Keratinocyte (primary cell): Measurements from ENCODE around the gene ALOX5AP. TPM values are rescaled to one million over a fixed set of nuclear protein-coding genes. Genes with fewer than 3 reads are reported as not detected.

ENCODE experiments used
- DNase-seq: peaks from one replicate; pipeline ENCODE4 v3.0.0-alpha.2; 2011; ENCODE audit warnings: low read depth, missing footprints, low spot score
- FAIRE-seq: peaks from 2 replicates; lab custom pipeline; 2011; peaks lifted over from hg19 to GRCh38; lab: Jason Lieb, UNC
- H2AFZ ChIP-seq: 2 replicates; pipeline ENCODE4 v1.6.0; 2012; ENCODE audit warnings: low read length, control low read depth, inconsistent platforms; ENCODE audit not compliant: control insufficient read depth
- H3K27ac ChIP-seq: 2 replicates; pipeline ENCODE4 v1.5.1; 2011; ENCODE audit warnings: low read length; ENCODE audit not compliant: control insufficient read depth, insufficient read depth
- H3K27me3 ChIP-seq: 3 replicates; pipeline ENCODE4 v1.6.0; 2011; ENCODE audit warnings: low read length; ENCODE audit not compliant: control insufficient read depth, insufficient read depth; ENCODE audit errors: extremely low read depth
- H3K36me3 ChIP-seq, 2 experiments: 2 replicates in 1 of 2; 3 replicates in 1 of 2; pipeline ENCODE4 v1.5.1; 2011; ENCODE audit warnings: low read length in 2 of 2, mild to moderate bottlenecking in 1 of 2; ENCODE audit not compliant: control insufficient read depth in 2 of 2, insufficient read depth in 2 of 2; ENCODE audit errors: extremely low read depth in 1 of 2
- H3K4me1 ChIP-seq: 3 replicates; pipeline ENCODE4 v1.5.1; 2011; ENCODE audit warnings: low read length; ENCODE audit not compliant: control insufficient read depth, insufficient read depth; ENCODE audit errors: extremely low read depth
- H3K4me2 ChIP-seq: 3 replicates; pipeline ENCODE4 v1.6.0; 2011; ENCODE audit warnings: low read depth, low read length; ENCODE audit not compliant: control insufficient read depth, insufficient read depth; ENCODE audit errors: extremely low read depth
- H3K4me3 ChIP-seq, 3 experiments: fragments of 200-600 bp in 1 of 3; sonication (generic) in 1 of 3; 2 replicates in 2 of 3; 3 replicates in 1 of 3; pipeline ENCODE4 v1.5.1; 2011 to 2016; ENCODE audit warnings: low read length in 3 of 3, mild to moderate bottlenecking in 3 of 3, control low read depth in 2 of 3, inconsistent platforms in 1 of 3, low read depth in 1 of 3, mixed read lengths in 1 of 3, mixed run types in 1 of 3, moderate library complexity in 1 of 3; ENCODE audit not compliant: control insufficient read depth in 2 of 3, insufficient read depth in 2 of 3; ENCODE audit errors: extremely low read depth in 1 of 3
- H3K79me2 ChIP-seq: 2 replicates; pipeline ENCODE4 v1.6.0; 2012; ENCODE audit warnings: low read length; ENCODE audit not compliant: control insufficient read depth, insufficient read depth
- H3K9ac ChIP-seq: 3 replicates; pipeline ENCODE4 v1.6.0; 2011; ENCODE audit warnings: low read length; ENCODE audit not compliant: control insufficient read depth, insufficient read depth; ENCODE audit errors: extremely low read depth
- H3K9me1 ChIP-seq: 3 replicates; pipeline ENCODE4 v1.6.0; 2011; ENCODE audit warnings: low read length; ENCODE audit not compliant: control insufficient read depth, insufficient read depth; ENCODE audit errors: extremely low read depth
- H3K9me3 ChIP-seq: 2 replicates; pipeline ENCODE4 v1.5.1; 2012; ENCODE audit warnings: low read depth, low read length; ENCODE audit not compliant: control insufficient read depth
- H4K20me1 ChIP-seq: 3 replicates; pipeline ENCODE4 v1.6.0; 2011; ENCODE audit warnings: low read length; ENCODE audit not compliant: control insufficient read depth, insufficient read depth; ENCODE audit errors: extremely low read depth
- CTCF ChIP-seq, 3 experiments: IDR thresholded peaks in 1 of 3; conservative IDR thresholded peaks in 1 of 3; optimal IDR thresholded peaks in 1 of 3; 2 replicates in 2 of 3; 3 replicates in 1 of 3; pipeline versions ENCODE3 to v1.5.1; 2011; ENCODE audit warnings: low read length in 3 of 3, mild to moderate bottlenecking in 3 of 3, moderate library complexity in 2 of 3, control low read depth in 1 of 3, inconsistent platforms in 1 of 3; ENCODE audit not compliant: insufficient read depth in 2 of 3; ENCODE audit errors: extremely low read depth in 1 of 3
- EZH2 ChIP-seq: IDR thresholded peaks from one replicate; pipeline ENCODE4 v1.6.1; 2012; ENCODE audit warnings: inconsistent platforms, mild to moderate bottlenecking, low read length, moderate library complexity
- dilution Hi-C: fragments of 300-500 bp; cut with MboI; formaldehyde crosslinking; loops from one replicate; pipeline ENCODE4 v1.7.0; 2020; ENCODE audit warnings: low sequenced_read_pairs; ENCODE audit not compliant: extremely low pct_ligation_motif_present
- polyA plus RNA-seq, 5 experiments: library from polyadenylated mRNA; depleted of rRNA in 3 of 5; stranded (reverse) in 3 of 5; stranded (forward) in 1 of 5; unstranded in 1 of 5; fragments of >200 nt; gene quantifications; 1 replicate in 1 of 5; 2 replicates in 3 of 5; 3 replicates in 1 of 5; pipeline versions ENCODE4 v1.2.1 to v1.2.3, GENCODE V29; 2011 to 2012; ENCODE audit warnings: missing spikeins in 2 of 5, low read depth in 1 of 5, low replicate concordance in 1 of 5

Gene ALOX5AP
- polyA plus RNA-seq, 1 donor (not counting 4 experiments of a cell fraction or from before 2014, with no cell fraction given), result 0.31 TPM

- Histone ChIP-seq H3K4me2 (no peak overlapping the region), H3K9me3 (no peaks in the 10 kb centered on the region), H3K4me1 (peaks cover 29% of the 10 kb centered on the region), H3K9ac (no peak overlapping the region), H2AFZ (no peak overlapping the region), H3K4me3 (no peak overlapping the region), H3K79me2 (no peaks in the 10 kb centered on the region), H3K36me3 (no peaks in the 10 kb centered on the region), H3K27me3 (no peaks in the 10 kb centered on the region), H4K20me1 (no peaks in the 10 kb centered on the region), H3K27ac (no peak overlapping the region), H3K9me1 (peaks cover 2% of the 10 kb centered on the region)
- dilution Hi-C loops, result loop anchor here (10.0 kb wide), 1 partner anchor 67 kb away; no protein-coding TSS in a partner anchor
- FAIRE-seq (no peak), DNase-seq (no peak)
- TF ChIP-seq CTCF (optimal IDR thresholded peaks at IDR 0.05 in 1 of 3, IDR thresholded peaks at IDR 0.05 in 1 of 3, conservative IDR thresholded peaks at IDR 0.05 in 1 of 3; ENCODE audit: extremely low read depth in 1 of 3, insufficient read depth in 2 of 3, low read length in 3 of 3) (no peak), EZH2 (no peak)
These were observed 62.6 kb downstream of the ALOX5AP start for GRCh38 chr13:30797847-30798535.

- Histone ChIP-seq H3K36me3 (no peaks in the 10 kb centered on the region), H3K79me2 (no peaks in the 10 kb centered on the region), H3K4me1 (peaks cover 30% of the 10 kb centered on the region), H3K27me3 (no peaks in the 10 kb centered on the region), H3K9me1 (no peaks in the 10 kb centered on the region), H3K27ac (no peak overlapping the region), H3K4me2 (no peak overlapping the region), H2AFZ (no peak overlapping the region), H3K4me3 (no peak overlapping the region), H3K9ac (no peak overlapping the region), H4K20me1 (no peaks in the 10 kb centered on the region), H3K9me3 (no peaks in the 10 kb centered on the region)
- FAIRE-seq (no peak), DNase-seq (no peak)
- TF ChIP-seq EZH2, result no peak
- TF ChIP-seq CTCF (optimal IDR thresholded peaks at IDR 0.05 in 1 of 3, IDR thresholded peaks at IDR 0.05 in 1 of 3, conservative IDR thresholded peaks at IDR 0.05 in 1 of 3; ENCODE audit: extremely low read depth in 1 of 3, insufficient read depth in 2 of 3, low read length in 3 of 3), result no peak
- dilution Hi-C loops, result loop anchor here (10.0 kb wide), 1 partner anchor 66 kb away; no protein-coding TSS in a partner anchor
These were observed 63.5 kb downstream of the ALOX5AP start for GRCh38 chr13:30798776-30799355.
